Gastroesophageal sphincter (tissue), 4 donors: ENCODE results near the gene MAP7. TPM values are rescaled to one million over a fixed set of nuclear protein-coding genes. Genes with fewer than 3 reads are reported as not detected.
"Not testable (repeated sequence)": the region's sequence is repeated elsewhere in the genome, so short reads cannot be mapped to it uniquely, and the experiment has no call there.

Source experiments
- ATAC-seq: fragments of 150-250 bp; one replicate; pipeline ENCODE4 v1.9.1; 2016; ENCODE audit warnings: mild to moderate bottlenecking, moderate library complexity
- H3K27ac ChIP-seq, 4 donors: fragments of 200-600 bp; sonication (generic) in 3 of 4; 1 replicate in 3 of 4; 2 replicates in 1 of 4; pipeline ENCODE4 v1.5.1; 2016 to 2019
- H3K27me3 ChIP-seq: fragments of 200-600 bp; sonication (generic); one replicate; pipeline ENCODE4 v1.5.1; 2019
- H3K36me3 ChIP-seq, 2 donors: fragments of 200-600 bp; sonication (generic); one replicate each; pipeline ENCODE4 v1.5.1; 2019; ENCODE audit warnings: control low read depth in 1 of 2
- H3K4me1 ChIP-seq, 3 donors: fragments of 200-600 bp; sonication (generic); 1 replicate in 2 of 3; 2 replicates in 1 of 3; pipeline ENCODE4 v1.5.1; 2016 to 2019; ENCODE audit warnings: control low read depth in 2 of 3
- H3K4me3 ChIP-seq, 2 donors: fragments of 200-600 bp; sonication (generic); one replicate each; pipeline ENCODE4 v1.5.1; 2019; ENCODE audit warnings: mild to moderate bottlenecking in 1 of 2, moderate library complexity in 1 of 2
- H3K9me3 ChIP-seq, 3 donors: fragments of 200-600 bp; sonication (generic); one replicate each; pipeline ENCODE4 v1.5.1; 2017 to 2019; ENCODE audit warnings: control low read depth in 2 of 3
- EP300 ChIP-seq: sonication (generic); formaldehyde crosslinking; IDR thresholded peaks from one replicate; pipeline ENCODE4 v1.6.1; 2017; ENCODE audit warnings: antibody characterized with exemption, mild to moderate bottlenecking
- POLR2A ChIP-seq, 2 donors: fragments of 450-650 bp; IDR thresholded peaks; one replicate each; pipeline ENCODE4 v1.6.1; 2017; ENCODE audit warnings: antibody characterized with exemption in 2 of 2, mild to moderate bottlenecking in 2 of 2, moderate library complexity in 1 of 2
- POLR2AphosphoS5 ChIP-seq: sonication (generic); formaldehyde crosslinking; IDR thresholded peaks from one replicate; pipeline ENCODE4 v1.6.1; 2017; ENCODE audit warnings: antibody characterized with exemption
- WGBS, 2 donors: methylation state at CpG; one replicate each; pipeline ENCODE4 v1.1.5; 2018; ENCODE audit warnings: low coverage in 1 of 2; 5-methylcytosine and 5-hydroxymethylcytosine counted together
- total RNA-seq, 4 donors: library from RNA; depleted of rRNA; stranded (reverse); fragments of >200 nt; gene quantifications; one replicate each; pipeline ENCODE4 v1.1.0, GENCODE V29; 2016
- TF ChIP-seq, protein P1 (sequence below), 4 experiments: fragments of 200-600 bp in 2 of 4; fragments of 450-650 bp in 2 of 4; sonication (generic) in 1 of 4; IDR thresholded peaks; one replicate each; pipeline ENCODE4 v1.5.1; 2017 to 2019; ENCODE audit warnings: antibody characterized with exemption in 4 of 4, mild to moderate bottlenecking in 2 of 4, moderate library complexity in 2 of 4

MAP7 gene
- total RNA-seq, 4 donors from 2014 or later: 1.1 to 6.7 (median 4.3) TPM

GRCh38 chr6:136483906-136484305 is 66.3 kb downstream of the MAP7 start:
- no peaks in the 10 kb centered on the region for H3K27me3 ChIP-seq
- H3K4me1 ChIP-seq: no peaks in the 10 kb centered on the region
- no peak overlapping the region for H3K27ac ChIP-seq
- ATAC-seq: no peak
- H3K9me3 ChIP-seq: no peaks in the 10 kb centered on the region
- TF ChIP-seq, protein P1, sequence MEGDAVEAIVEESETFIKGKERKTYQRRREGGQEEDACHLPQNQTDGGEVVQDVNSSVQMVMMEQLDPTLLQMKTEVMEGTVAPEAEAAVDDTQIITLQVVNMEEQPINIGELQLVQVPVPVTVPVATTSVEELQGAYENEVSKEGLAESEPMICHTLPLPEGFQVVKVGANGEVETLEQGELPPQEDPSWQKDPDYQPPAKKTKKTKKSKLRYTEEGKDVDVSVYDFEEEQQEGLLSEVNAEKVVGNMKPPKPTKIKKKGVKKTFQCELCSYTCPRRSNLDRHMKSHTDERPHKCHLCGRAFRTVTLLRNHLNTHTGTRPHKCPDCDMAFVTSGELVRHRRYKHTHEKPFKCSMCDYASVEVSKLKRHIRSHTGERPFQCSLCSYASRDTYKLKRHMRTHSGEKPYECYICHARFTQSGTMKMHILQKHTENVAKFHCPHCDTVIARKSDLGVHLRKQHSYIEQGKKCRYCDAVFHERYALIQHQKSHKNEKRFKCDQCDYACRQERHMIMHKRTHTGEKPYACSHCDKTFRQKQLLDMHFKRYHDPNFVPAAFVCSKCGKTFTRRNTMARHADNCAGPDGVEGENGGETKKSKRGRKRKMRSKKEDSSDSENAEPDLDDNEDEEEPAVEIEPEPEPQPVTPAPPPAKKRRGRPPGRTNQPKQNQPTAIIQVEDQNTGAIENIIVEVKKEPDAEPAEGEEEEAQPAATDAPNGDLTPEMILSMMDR (IDR thresholded peaks at IDR 0.05): no peak
- TF ChIP-seq POLR2A (IDR thresholded peaks at IDR 0.05) (no peak), POLR2AphosphoS5 (no peak), EP300 (no peak)
- H3K36me3 ChIP-seq: no peaks in the 10 kb centered on the region
- no peak overlapping the region for H3K4me3 ChIP-seq
- WGBS, 2 donors: 81 to 95% methylated on average over 3 of the region's 3 CpGs

DNA sequence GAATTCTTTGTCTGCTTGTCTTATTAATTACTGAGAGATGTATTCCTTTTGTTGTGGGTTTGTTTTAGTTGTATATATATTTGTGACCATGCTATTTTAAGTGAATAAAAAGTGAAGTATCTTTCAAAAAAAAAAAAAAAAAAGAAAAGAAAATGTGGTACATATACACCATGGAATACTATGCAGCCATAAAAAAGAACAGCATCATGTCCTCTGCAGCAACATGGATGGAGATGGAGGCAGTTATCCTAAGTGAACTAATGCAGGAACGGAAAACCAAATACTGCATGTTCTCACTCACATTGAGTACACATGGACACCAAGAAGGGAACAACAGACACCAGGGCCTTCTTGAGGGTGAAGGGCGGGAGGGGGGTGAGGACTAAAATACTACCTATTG is 67.2 kb downstream of the MAP7 start:
- H3K4me3 ChIP-seq, H3K27ac ChIP-seq, H3K27me3 ChIP-seq, H3K4me1 ChIP-seq, H3K9me3 ChIP-seq, ATAC-seq, H3K36me3 ChIP-seq: not testable (repeated sequence)
- 83 to 94% methylated on average over 2 of the region's 2 CpGs for WGBS, 2 donors

DNA sequence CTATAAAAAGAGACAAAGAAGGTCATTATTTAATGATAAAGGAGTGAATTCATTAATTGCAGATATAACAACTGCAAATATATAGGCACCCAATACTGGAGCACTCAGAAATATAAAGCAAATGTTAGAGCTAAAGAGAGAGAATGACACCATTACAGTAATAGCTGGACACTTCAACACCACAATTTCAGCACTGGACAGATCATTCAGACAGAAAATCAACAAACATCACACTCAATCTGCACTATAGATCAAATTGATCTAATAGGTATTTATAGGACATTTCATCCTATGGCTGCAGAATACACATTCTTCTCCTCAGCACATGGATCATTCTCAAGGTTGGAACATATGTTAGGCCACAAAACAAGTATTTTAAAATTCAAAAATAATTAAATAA is 72.7 kb downstream of the MAP7 start:
- Histone ChIP-seq H3K27me3 (no peaks in the 10 kb centered on the region), H3K4me3 (no peak overlapping the region), H3K36me3 (no peaks in the 10 kb centered on the region), H3K4me1 (no peaks in the 10 kb centered on the region), H3K9me3 (no peaks in the 10 kb centered on the region), H3K27ac (no peak overlapping the region)
- ATAC-seq: no peak
- TF ChIP-seq, protein P1 (IDR thresholded peaks at IDR 0.05): no peak
- TF ChIP-seq POLR2AphosphoS5 (no peak), POLR2A (IDR thresholded peaks at IDR 0.05) (no peak), EP300 (no peak)

- Histone ChIP-seq H3K36me3 (no peaks in the 10 kb centered on the region), H3K27me3 (no peaks in the 10 kb centered on the region), H3K4me3 (no peak overlapping the region), H3K27ac (no peak overlapping the region), H3K4me1 (no peaks in the 10 kb centered on the region), H3K9me3 (no peaks in the 10 kb centered on the region)
- no peak for TF ChIP-seq POLR2A (IDR thresholded peaks at IDR 0.05)
- TF ChIP-seq EP300: no peak
- no peak for TF ChIP-seq POLR2AphosphoS5
- TF ChIP-seq, protein P1 (IDR thresholded peaks at IDR 0.05): no peak
- no peak for ATAC-seq
- WGBS, 2 donors: 84 to 95% methylated on average over 4 of the region's 4 CpGs
Observed at GRCh38 chr6:136475686-136476085, 74.5 kb downstream of the MAP7 start.

DNA sequence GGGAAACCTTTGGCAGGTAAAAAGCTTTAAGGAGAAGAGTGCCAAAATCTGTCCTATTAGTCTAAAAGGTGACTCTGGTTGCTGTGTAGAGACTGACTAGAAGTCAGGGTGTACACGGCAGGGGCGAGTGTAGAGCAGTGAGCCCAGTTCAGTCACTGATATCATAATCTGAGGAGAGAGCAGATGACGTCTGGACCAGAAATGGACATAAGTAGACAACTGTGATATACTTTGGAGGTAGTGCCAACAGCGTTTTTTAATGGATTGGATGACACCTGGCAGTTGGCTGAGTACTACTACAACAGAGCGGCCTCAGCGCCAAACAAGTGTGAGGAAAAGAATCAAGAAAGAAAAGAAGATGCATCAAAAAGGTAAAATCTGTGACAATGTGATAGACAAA is 76.0 kb downstream of the MAP7 start:
- no peaks in the 10 kb centered on the region for H3K4me1 ChIP-seq
- TF ChIP-seq, protein P1 (IDR thresholded peaks at IDR 0.05): no peak
- TF ChIP-seq EP300 (no peak), POLR2A (IDR thresholded peaks at IDR 0.05) (no peak), POLR2AphosphoS5 (no peak)
- no peak overlapping the region for H3K27ac ChIP-seq
- no peak for ATAC-seq
- no peak overlapping the region for H3K4me3 ChIP-seq
- 77 to 81% methylated on average over 4 to 6 of the region's 6 CpGs for WGBS, 2 donors
- H3K27me3 ChIP-seq: no peaks in the 10 kb centered on the region
- H3K36me3 ChIP-seq: no peaks in the 10 kb centered on the region
- H3K9me3 ChIP-seq: no peaks in the 10 kb centered on the region

GRCh38 chr6:136471922-136472321 is 78.3 kb downstream of the MAP7 start:
- no peaks in the 10 kb centered on the region for H3K27me3 ChIP-seq
- 76 to 100% methylated on average over 1 of the region's 1 CpG for WGBS, 2 donors
- ATAC-seq: no peak
- H3K9me3 ChIP-seq: no peaks in the 10 kb centered on the region
- no peaks in the 10 kb centered on the region for H3K4me1 ChIP-seq
- H3K36me3 ChIP-seq: no peaks in the 10 kb centered on the region
- TF ChIP-seq EP300 (no peak), POLR2A (IDR thresholded peaks at IDR 0.05) (no peak), POLR2AphosphoS5 (no peak)
- TF ChIP-seq, protein P1 (IDR thresholded peaks at IDR 0.05): no peak
- no peak overlapping the region for H3K4me3 ChIP-seq
- no peak overlapping the region for H3K27ac ChIP-seq
